Endothelial cell of umbilical vein (primary cell): ENCODE results near the gene AIG1. TPM values are rescaled to one million over a fixed set of nuclear protein-coding genes. Genes with fewer than 3 reads are reported as not detected.

Experiments
- BruUV-seq: library from RNA; stranded (reverse); fragments of 400-500 nt; replicated peaks from 2 replicates; lab custom pipeline; 2021; lab: Mats Ljungman, UMichigan
- CTCF ChIA-PET: fragments of 300-600, 350-600 bp; sonication (Branson Sonifier 250); formaldehyde crosslinking; loops from one replicate; lab custom pipeline; 2021; ENCODE audit warnings: antibody characterized with exemption, inconsistent platforms; lab: Charles Lee
- POLR2A ChIA-PET: fragments of 300-600, 350-600 bp; sonication (Branson Sonifier 250); formaldehyde crosslinking; loops from one replicate; lab custom pipeline; 2021; ENCODE audit warnings: antibody characterized with exemption, inconsistent platforms; lab: Charles Lee
- DNase-seq: peaks from one replicate; pipeline ENCODE4 v3.0.0-alpha.2; 2011; ENCODE audit warnings: low read depth, low spot score
- FAIRE-seq: peaks from 2 replicates; lab custom pipeline; 2011; peaks lifted over from hg19 to GRCh38; lab: Jason Lieb, UNC
- H2AFZ ChIP-seq: 2 replicates; pipeline ENCODE4 v1.6.0; 2012; ENCODE audit warnings: low read depth, low read length, control low read depth, inconsistent platforms
- H3K27ac ChIP-seq: 2 replicates; pipeline ENCODE4 v1.5.1; 2011; ENCODE audit warnings: low read depth, mild to moderate bottlenecking, control low read depth, low read length, moderate library complexity; ENCODE audit not compliant: insufficient read depth
- H3K27me3 ChIP-seq, 2 experiments: 2 replicates each; pipeline versions ENCODE4 v1.6.0 to v1.6.1; 2011; ENCODE audit warnings: low read length in 2 of 2, mixed read lengths in 1 of 2; ENCODE audit not compliant: control insufficient read depth in 2 of 2, insufficient read depth in 2 of 2
- H3K36me3 ChIP-seq, 2 experiments: 2 replicates in 1 of 2; 3 replicates in 1 of 2; pipeline ENCODE4 v1.5.1; 2011; ENCODE audit warnings: low read length in 2 of 2, mild to moderate bottlenecking in 1 of 2, moderate library complexity in 1 of 2; ENCODE audit not compliant: control insufficient read depth in 2 of 2, insufficient read depth in 2 of 2; ENCODE audit errors: extremely low read depth in 1 of 2
- H3K4me1 ChIP-seq: 3 replicates; pipeline ENCODE4 v1.5.1; 2011; ENCODE audit warnings: mild to moderate bottlenecking, low read length; ENCODE audit not compliant: control insufficient read depth, insufficient read depth; ENCODE audit errors: extremely low read depth
- H3K4me2 ChIP-seq: 2 replicates; pipeline ENCODE4 v1.6.1; 2011; ENCODE audit warnings: low read length, control low read depth, mixed read lengths; ENCODE audit not compliant: insufficient read depth
- H3K4me3 ChIP-seq, 3 experiments: fragments of 200-600 bp in 1 of 3; sonication (generic), shearing (Covaris generic) in 1 of 3; replicated peaks in 1 of 3; 2 replicates each; pipeline ENCODE4 v1.5.1; 2011 to 2016; ENCODE audit warnings: control low read depth in 3 of 3, low read length in 3 of 3, mild to moderate bottlenecking in 2 of 3, inconsistent platforms in 1 of 3, low read depth in 1 of 3, moderate library complexity in 1 of 3; ENCODE audit not compliant: insufficient read depth in 1 of 3
- H3K79me2 ChIP-seq: 2 replicates; pipeline ENCODE4 v1.6.0; 2012; ENCODE audit warnings: low read length, inconsistent platforms; ENCODE audit not compliant: control insufficient read depth, insufficient read depth
- H3K9ac ChIP-seq: replicated peaks from 2 replicates; pipeline ENCODE3; 2011; ENCODE audit warnings: low read length, control low read depth; ENCODE audit not compliant: insufficient read depth; ENCODE audit errors: extremely low read depth
- H3K9me1 ChIP-seq: replicated peaks from 3 replicates; pipeline ENCODE4 v1.6.0; 2011; ENCODE audit warnings: mild to moderate bottlenecking, low read length; ENCODE audit not compliant: control insufficient read depth, insufficient read depth; ENCODE audit errors: extremely low read depth
- H3K9me3 ChIP-seq: replicated peaks from 2 replicates; pipeline ENCODE4 v1.5.1; 2012; ENCODE audit warnings: low read length, inconsistent platforms; ENCODE audit not compliant: control insufficient read depth, insufficient read depth
- H4K20me1 ChIP-seq: replicated peaks from 2 replicates; pipeline ENCODE3; 2011; ENCODE audit warnings: mild to moderate bottlenecking, low read length; ENCODE audit not compliant: control insufficient read depth, insufficient read depth; ENCODE audit errors: extremely low read depth
- EZH2 ChIP-seq: IDR thresholded peaks from 2 replicates; pipeline ENCODE4 v1.6.1; 2012; ENCODE audit warnings: borderline replicate concordance, low read depth, mild to moderate bottlenecking, moderate library complexity, low read length, inconsistent platforms; ENCODE audit not compliant: severe bottlenecking
- FOS ChIP-seq: IDR thresholded peaks from 2 replicates; pipeline ENCODE4 v1.6.1; 2011; ENCODE audit warnings: mild to moderate bottlenecking, low read length, moderate library complexity, borderline replicate concordance; ENCODE audit not compliant: insufficient read depth
- GATA2 ChIP-seq: IDR thresholded peaks from 2 replicates; pipeline ENCODE4 v1.7.0; 2011; ENCODE audit warnings: low read depth, mild to moderate bottlenecking, moderate library complexity, mixed read lengths, low read length; ENCODE audit not compliant: insufficient read length, insufficient read depth
- JUN ChIP-seq: IDR thresholded peaks from 2 replicates; pipeline ENCODE4 v1.6.1; 2011; ENCODE audit warnings: borderline replicate concordance, low read depth; ENCODE audit not compliant: insufficient read length, insufficient read depth
- MAX ChIP-seq: IDR thresholded peaks from 2 replicates; pipeline ENCODE4 v1.6.1; 2011; ENCODE audit not compliant: insufficient read depth, insufficient read length
- MYC ChIP-seq: IDR thresholded peaks from one replicate; pipeline ENCODE4 v1.6.1; 2011; ENCODE audit warnings: mild to moderate bottlenecking, low read depth, low read length
- POLR2A ChIP-seq: IDR thresholded peaks from 2 replicates; pipeline ENCODE4 v1.6.1; 2012; ENCODE audit warnings: low read depth, mild to moderate bottlenecking, control low read depth, low read length
- POLR2AphosphoS5 ChIP-seq: IDR thresholded peaks from 2 replicates; pipeline ENCODE4 v1.6.1; 2012; ENCODE audit warnings: low read depth, mild to moderate bottlenecking, control low read depth, low read length, moderate library complexity; ENCODE audit not compliant: insufficient read depth
- dilution Hi-C: fragments of 300-500 bp; cut with MboI; formaldehyde crosslinking; loops from one replicate; pipeline ENCODE4 v1.15.0; 2019; ENCODE audit warnings: low sequenced_read_pairs; ENCODE audit not compliant: extremely low pct_ligation_motif_present
- intact Hi-C: fragments of 100-400 bp; cut with micrococcal nuclease; formaldehyde crosslinking; loops from one replicate; pipeline ENCODE4 v1.10.0; 2022
- polyA plus RNA-seq, 4 experiments: library from polyadenylated mRNA; depleted of rRNA in 3 of 4; stranded (reverse) in 3 of 4; unstranded in 1 of 4; fragments of >200 nt; gene quantifications; 2 replicates each; pipeline versions ENCODE4 v1.2.1 to v1.2.3, GENCODE V29; 2011 to 2012; ENCODE audit warnings: missing spikeins in 1 of 4
- total RNA-seq: library from RNA; stranded (reverse); gene quantifications from 2 replicates; pipeline ENCODE4 v1.2.3, GENCODE V29; 2021
- TF ChIP-seq, protein P1 (sequence below), 2 donors: IDR thresholded peaks; 1 replicate in 1 of 2; 2 replicates in 1 of 2; pipeline ENCODE4 v1.5.1; 2011; ENCODE audit warnings: low read length in 2 of 2, mild to moderate bottlenecking in 2 of 2, moderate library complexity in 2 of 2, control low read depth in 1 of 2, inconsistent platforms in 1 of 2, low read depth in 1 of 2; ENCODE audit not compliant: insufficient read depth in 1 of 2; ENCODE audit errors: extremely low read depth in 1 of 2

Gene AIG1
- total and polyA plus RNA-seq, 2 donors (not counting 3 experiments of a cell fraction or from before 2014, with no cell fraction given) = 17.7 to 22.7 TPM

DNA sequence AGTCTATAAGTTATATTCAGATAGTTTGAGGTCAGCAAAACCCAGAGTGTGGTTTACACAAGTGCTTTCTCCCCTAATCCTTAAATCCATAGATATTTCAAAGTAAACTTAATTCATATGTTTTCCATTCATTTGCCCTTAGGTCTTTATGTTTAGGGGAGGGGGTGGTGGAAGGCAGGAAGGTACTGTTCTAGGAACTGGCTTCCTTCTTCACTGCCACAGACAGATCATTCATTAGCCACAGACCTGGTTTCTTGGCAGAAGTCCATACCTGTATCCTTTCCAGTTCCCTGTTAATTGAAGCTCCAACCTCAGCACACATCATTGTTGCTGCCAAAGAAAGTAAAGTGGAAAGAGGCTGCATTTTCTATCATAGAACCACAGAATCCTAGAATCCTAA lies 123.0 kb downstream of the AIG1 start:
- intact Hi-C loops = no loop called here
- Histone ChIP-seq H3K9me1 (no peaks in the 10 kb centered on the region), H2AFZ (no peak overlapping the region), H3K4me1 (no peaks in the 10 kb centered on the region), H3K36me3 (no peaks in the 10 kb centered on the region), H3K4me3 (no peak overlapping the region), H3K9me3 (no peaks in the 10 kb centered on the region), H3K9ac (no peak overlapping the region), H3K4me2 (no peak overlapping the region), H3K27ac (no peak overlapping the region), H3K27me3 (no peaks in the 10 kb centered on the region), H4K20me1 (no peaks in the 10 kb centered on the region), H3K79me2 (no peaks in the 10 kb centered on the region)
- dilution Hi-C loops = no loop called here
- no TSS peak for BruUV-seq
- CTCF ChIA-PET = interaction anchor here (0.7 to 1.7 kb wide), 4 partner anchors 10 to 113 kb away, joined by 3 to 5 read pairs (median 4); no protein-coding TSS in a partner anchor
- POLR2A ChIA-PET = no interaction called here
- TF ChIP-seq EZH2 (no peak), POLR2A (no peak), MAX (no peak), MYC (no peak), POLR2AphosphoS5 (no peak), FOS (no peak), GATA2 (no peak), JUN (no peak)
- TF ChIP-seq, protein P1, sequence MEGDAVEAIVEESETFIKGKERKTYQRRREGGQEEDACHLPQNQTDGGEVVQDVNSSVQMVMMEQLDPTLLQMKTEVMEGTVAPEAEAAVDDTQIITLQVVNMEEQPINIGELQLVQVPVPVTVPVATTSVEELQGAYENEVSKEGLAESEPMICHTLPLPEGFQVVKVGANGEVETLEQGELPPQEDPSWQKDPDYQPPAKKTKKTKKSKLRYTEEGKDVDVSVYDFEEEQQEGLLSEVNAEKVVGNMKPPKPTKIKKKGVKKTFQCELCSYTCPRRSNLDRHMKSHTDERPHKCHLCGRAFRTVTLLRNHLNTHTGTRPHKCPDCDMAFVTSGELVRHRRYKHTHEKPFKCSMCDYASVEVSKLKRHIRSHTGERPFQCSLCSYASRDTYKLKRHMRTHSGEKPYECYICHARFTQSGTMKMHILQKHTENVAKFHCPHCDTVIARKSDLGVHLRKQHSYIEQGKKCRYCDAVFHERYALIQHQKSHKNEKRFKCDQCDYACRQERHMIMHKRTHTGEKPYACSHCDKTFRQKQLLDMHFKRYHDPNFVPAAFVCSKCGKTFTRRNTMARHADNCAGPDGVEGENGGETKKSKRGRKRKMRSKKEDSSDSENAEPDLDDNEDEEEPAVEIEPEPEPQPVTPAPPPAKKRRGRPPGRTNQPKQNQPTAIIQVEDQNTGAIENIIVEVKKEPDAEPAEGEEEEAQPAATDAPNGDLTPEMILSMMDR (IDR thresholded peaks at IDR 0.05; ENCODE audit: extremely low read depth in 1 of 2, insufficient read depth in 1 of 2, low read depth in 1 of 2, low read length in 2 of 2) = no peak
- FAIRE-seq = no peak
- peak; percentile 39 for DNase-seq
